NT2/D1 (cell line): ENCODE results near the gene MYH15.

Source experiments
- DNase-seq: peaks from one replicate; pipeline ENCODE4 v3.0.0-alpha.2; 2011; ENCODE audit warnings: low read depth, low spot score
- H3K27me3 ChIP-seq: 2 replicates; pipeline ENCODE4 v1.6.0; 2011; ENCODE audit warnings: mild to moderate bottlenecking; ENCODE audit not compliant: insufficient read length, insufficient read depth
- H3K36me3 ChIP-seq: 2 replicates; pipeline ENCODE4 v1.6.1; 2011; ENCODE audit warnings: mild to moderate bottlenecking, low read length, mixed read lengths; ENCODE audit not compliant: insufficient read depth, insufficient read length
- H3K4me1 ChIP-seq: 2 replicates; pipeline ENCODE4 v1.5.1; 2011; ENCODE audit not compliant: insufficient read depth, insufficient read length
- H3K4me3 ChIP-seq: 2 replicates; pipeline ENCODE4 v1.5.1; 2011; ENCODE audit warnings: low read depth; ENCODE audit not compliant: insufficient read length
- H3K9ac ChIP-seq: 2 replicates; pipeline ENCODE4 v1.6.0; 2011; ENCODE audit warnings: low read depth; ENCODE audit not compliant: insufficient read length
- H3K9me3 ChIP-seq: 2 replicates; pipeline ENCODE4 v1.5.1; 2011; ENCODE audit warnings: mild to moderate bottlenecking, low read length; ENCODE audit not compliant: insufficient read depth
- SUZ12 ChIP-seq: IDR thresholded peaks from 2 replicates; pipeline ENCODE4 v1.6.1; 2011; ENCODE audit not compliant: insufficient read length, insufficient read depth; ENCODE audit errors: extremely low read depth
- YY1 ChIP-seq: IDR thresholded peaks from 2 replicates; pipeline ENCODE4 v1.6.1; 2011; ENCODE audit not compliant: insufficient read length, insufficient read depth
- ZNF274 ChIP-seq: IDR thresholded peaks from 2 replicates; pipeline ENCODE4 v1.6.1; 2011; ENCODE audit warnings: mild to moderate bottlenecking, low read depth, low read length

The MYH15 gene

DNA sequence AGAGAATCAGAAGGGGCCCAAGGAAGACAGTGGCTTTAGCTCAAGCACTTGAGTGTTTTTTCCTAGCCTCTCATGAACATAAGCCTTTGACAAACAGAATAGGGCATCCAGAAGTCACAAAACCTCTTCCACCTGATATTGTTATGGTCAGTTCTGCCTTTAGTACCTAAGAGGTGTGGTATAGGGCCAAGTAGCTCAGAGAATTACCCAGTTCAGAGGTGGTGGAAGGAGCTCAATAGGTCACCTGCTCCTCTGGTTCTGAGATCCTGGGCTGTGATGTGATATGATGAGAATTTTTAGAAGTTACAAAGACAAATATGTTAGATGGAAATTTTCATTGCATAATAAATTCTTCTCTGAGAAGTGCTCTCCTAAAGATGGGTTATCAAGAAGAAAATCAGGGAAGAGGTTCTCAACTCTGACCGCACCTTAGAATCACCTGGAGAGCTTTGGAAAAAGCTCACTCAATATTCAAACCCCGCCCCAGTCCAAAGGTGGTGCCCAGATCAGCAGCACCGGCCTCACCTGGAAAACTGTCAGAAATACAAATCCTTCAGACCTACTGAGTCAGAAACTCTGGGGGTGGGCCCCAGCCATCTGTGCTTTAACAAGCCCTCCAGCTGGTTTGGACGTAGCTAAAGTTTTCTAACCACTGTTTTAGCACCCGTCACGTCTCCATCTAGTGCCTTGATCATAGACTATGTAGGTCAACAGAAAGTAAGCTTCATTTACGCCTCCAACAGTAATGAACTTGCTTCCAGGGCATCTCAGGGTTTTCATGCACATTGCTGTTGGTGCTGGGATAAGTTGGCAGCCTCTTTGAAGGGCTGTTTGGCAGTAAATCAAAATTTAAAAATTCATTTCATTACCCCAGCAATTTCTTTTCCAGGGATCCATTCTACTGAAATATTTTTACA, 101.3 kb downstream of the MYH15 start:
- Histone ChIP-seq H3K36me3 (no peaks in the 10 kb centered on the region), H3K27me3 (no peaks in the 10 kb centered on the region), H3K9me3 (peaks cover 5% of the 10 kb centered on the region; the same call in 1 of the 2 replicates), H3K4me3 (no peak overlapping the region), H3K9ac (no peak overlapping the region), H3K4me1 (no peaks in the 10 kb centered on the region)
- TF ChIP-seq ZNF274 (no peak), YY1 (no peak), SUZ12 (no peak)
- DNase-seq, result no peak

DNA sequence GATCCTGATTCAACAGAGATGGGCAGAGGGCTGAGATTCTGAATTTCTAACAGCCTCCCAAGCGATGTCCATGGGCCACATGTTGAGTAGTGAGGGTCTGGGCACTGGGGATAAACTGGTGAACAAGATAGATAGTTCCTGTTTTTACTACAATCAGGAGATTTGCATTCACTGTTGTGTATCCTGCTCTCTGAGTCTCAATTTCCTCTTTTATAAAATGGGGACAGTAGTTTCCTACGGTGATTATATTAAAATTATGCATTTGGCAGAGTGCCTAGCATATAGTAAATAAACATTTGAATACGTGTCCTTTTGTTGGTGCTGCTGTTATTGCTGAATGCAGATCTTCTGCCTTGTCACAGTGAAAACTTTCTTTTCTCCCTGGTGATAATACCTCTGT, 102.5 kb downstream of the MYH15 start:
- peaks cover 5% of the 10 kb centered on the region; the same call in 1 of the 2 replicates for H3K9me3 ChIP-seq
- no peak overlapping the region for H3K4me3 ChIP-seq
- no peaks in the 10 kb centered on the region for H3K27me3 ChIP-seq
- H3K9ac ChIP-seq, result no peak overlapping the region
- TF ChIP-seq ZNF274, result no peak
- no peak for TF ChIP-seq YY1
- no peak for TF ChIP-seq SUZ12
- H3K36me3 ChIP-seq, result no peaks in the 10 kb centered on the region
- no peaks in the 10 kb centered on the region for H3K4me1 ChIP-seq
- no peak for DNase-seq

DNA sequence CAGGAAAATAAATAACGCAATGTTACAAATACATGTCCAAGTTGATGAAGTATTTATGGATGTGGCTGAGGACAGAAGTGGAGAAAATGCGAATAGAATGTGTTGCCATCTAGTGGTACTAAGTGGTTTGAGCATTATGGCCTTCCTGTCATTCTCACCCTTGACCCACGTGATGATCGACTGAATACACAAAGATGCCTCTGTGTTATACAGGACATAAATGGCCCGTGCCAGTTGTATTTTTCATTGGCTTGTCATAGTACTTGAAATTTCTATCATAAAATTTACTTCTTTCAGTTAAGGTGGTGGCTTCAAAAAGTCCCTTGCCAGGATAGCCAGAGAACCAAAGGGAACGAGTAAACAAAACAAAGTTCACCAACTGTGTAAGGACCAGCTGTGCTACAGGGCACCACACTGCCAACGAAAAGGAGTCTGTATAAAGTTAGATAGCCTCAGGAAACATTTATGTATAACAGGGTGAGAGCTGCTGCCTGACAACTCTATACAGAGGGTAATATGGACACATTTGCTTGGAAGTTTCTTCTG, 103.7 kb downstream of the MYH15 start:
- H3K9me3 ChIP-seq, result peaks cover 5% of the 10 kb centered on the region; the same call in 1 of the 2 replicates
- H3K9ac ChIP-seq, result no peak overlapping the region
- H3K27me3 ChIP-seq, result no peaks in the 10 kb centered on the region
- DNase-seq, result no peak
- TF ChIP-seq SUZ12, result no peak
- no peak for TF ChIP-seq ZNF274
- no peak for TF ChIP-seq YY1
- H3K4me3 ChIP-seq, result no peak overlapping the region
- H3K36me3 ChIP-seq, result no peaks in the 10 kb centered on the region
- H3K4me1 ChIP-seq, result no peaks in the 10 kb centered on the region

DNA sequence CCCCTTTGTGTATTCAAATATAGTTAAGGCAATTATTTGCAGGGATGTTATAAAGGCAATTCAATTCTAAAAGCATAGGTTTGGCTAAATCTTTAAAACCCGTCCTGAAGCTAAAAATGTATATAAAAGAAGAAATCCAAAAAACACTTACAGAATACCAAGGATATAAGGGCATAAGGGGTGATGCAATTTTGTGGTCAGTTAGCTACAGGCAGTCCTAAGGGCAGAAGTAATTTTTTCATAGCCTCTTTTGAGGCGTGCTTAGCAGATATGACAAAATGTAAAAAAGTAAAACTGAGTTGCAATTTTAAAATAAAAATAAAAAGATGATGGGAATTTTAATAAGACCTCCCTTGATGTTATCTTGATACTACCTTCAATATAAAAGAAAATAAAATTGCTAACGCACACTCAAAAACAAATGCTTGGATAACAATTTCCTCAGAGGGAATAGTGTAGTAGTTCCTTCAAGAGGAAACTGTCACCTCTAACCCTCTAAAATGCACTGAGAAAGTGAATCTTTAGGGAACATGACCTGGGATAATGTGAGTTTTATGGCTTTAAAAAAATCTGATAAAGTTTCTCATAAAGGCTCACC, 104.2 kb downstream of the MYH15 start:
- Histone ChIP-seq H3K36me3 (no peaks in the 10 kb centered on the region), H3K4me3 (no peak overlapping the region), H3K4me1 (no peaks in the 10 kb centered on the region), H3K9me3 (peaks cover 5% of the 10 kb centered on the region; the same call in 1 of the 2 replicates), H3K27me3 (no peaks in the 10 kb centered on the region), H3K9ac (no peak overlapping the region)
- no peak for DNase-seq
- TF ChIP-seq ZNF274, result no peak
- no peak for TF ChIP-seq SUZ12

DNA sequence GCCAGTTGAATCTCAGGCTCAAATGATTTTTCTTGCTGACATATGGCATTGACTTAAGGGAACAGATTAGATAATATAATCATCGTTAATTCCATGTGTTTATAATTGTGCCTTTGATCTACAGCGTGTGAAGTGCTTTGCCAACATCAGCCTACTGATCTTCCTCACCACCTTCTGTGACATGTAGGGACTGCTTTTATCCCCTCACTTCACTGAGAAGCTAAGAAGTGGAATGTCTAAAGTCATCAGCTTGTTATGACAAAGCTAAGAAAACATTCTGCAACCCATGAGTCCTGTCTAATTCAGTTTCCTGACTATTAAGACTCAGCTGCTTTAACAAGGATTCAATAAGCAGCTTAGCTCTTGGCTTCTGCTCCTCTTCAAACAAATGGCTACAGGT, 106.0 kb downstream of the MYH15 start:
- no peaks in the 10 kb centered on the region for H3K27me3 ChIP-seq
- no peak overlapping the region for H3K4me3 ChIP-seq
- TF ChIP-seq SUZ12, result no peak
- TF ChIP-seq ZNF274, result no peak
- TF ChIP-seq YY1, result no peak
- H3K9ac ChIP-seq, result no peak overlapping the region
- no peak for DNase-seq
- no peaks in the 10 kb centered on the region for H3K4me1 ChIP-seq
- no peaks in the 10 kb centered on the region for H3K36me3 ChIP-seq
- no peaks in the 10 kb centered on the region for H3K9me3 ChIP-seq

DNA sequence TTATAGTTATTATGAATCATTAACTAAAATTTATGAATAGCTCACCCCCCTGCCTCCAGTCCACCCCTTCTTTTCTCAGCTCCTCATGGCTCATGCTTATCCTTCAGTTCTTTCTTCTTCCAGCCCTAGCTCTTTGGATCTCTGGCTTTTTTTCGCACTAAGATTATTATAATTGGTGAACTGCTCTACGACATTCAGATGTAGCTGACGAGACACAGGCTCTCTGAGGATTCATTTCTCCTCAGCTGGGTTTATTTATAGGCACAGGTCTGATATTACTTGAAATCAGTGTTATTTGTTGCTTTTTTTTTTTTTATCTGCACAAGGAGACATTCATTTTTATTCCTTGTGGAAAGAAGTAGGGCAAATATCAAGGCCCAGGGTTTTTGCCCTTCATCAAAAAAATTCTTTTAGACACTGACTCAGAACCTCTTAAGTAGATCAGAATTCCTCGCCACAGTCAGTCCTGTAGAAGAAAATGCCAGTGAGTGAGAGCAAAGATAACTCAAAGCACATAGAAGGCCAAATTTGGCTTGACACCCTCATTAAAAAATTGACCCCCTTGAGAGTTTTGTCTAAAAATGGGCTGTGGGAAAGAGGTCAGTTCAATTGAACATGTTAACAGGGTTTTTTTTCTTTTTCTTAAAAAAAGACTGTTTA, 106.6 kb downstream of the MYH15 start:
- H3K27me3 ChIP-seq, result no peaks in the 10 kb centered on the region
- no peak overlapping the region for H3K4me3 ChIP-seq
- no peak overlapping the region for H3K9ac ChIP-seq
- no peaks in the 10 kb centered on the region for H3K4me1 ChIP-seq
- no peak for DNase-seq
- H3K9me3 ChIP-seq, result no peaks in the 10 kb centered on the region
- TF ChIP-seq SUZ12 (no peak), ZNF274 (no peak), YY1 (no peak)
- no peaks in the 10 kb centered on the region for H3K36me3 ChIP-seq

DNA sequence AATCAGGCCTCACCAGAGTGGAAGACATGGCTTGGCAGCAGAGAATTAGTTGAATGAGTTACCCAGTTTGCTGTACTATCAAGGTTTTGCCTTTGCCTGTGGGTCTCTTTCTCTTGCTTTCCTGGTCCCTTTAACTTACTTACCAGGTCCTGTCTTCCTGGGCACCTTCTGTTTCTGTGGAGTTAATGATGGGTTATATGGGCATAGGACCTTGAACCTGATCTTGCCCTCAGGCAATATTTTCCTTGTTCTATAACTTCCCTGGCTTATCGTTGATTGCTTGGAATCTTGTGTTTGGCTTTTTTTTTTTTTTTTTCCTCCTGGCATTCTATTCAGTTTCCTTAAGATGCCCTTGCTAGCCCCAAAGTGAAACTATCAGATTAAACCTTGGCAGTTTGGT, 107.2 kb downstream of the MYH15 start:
- Histone ChIP-seq H3K9ac (no peak overlapping the region), H3K4me3 (no peak overlapping the region), H3K9me3 (no peaks in the 10 kb centered on the region), H3K27me3 (no peaks in the 10 kb centered on the region), H3K36me3 (no peaks in the 10 kb centered on the region), H3K4me1 (no peaks in the 10 kb centered on the region)
- TF ChIP-seq SUZ12 (no peak), ZNF274 (no peak), YY1 (no peak)
- DNase-seq, result no peak
